HUES48 (cell line): ENCODE results near the gene HEXIM1.

ENCODE experiments used
- H3K27ac ChIP-seq: one replicate; pipeline ENCODE4 v1.7.0; 2013; ENCODE audit warnings: low read depth, low read length, inconsistent platforms
- H3K27me3 ChIP-seq: 2 replicates; pipeline ENCODE4 v1.6.1; 2013; ENCODE audit warnings: mild to moderate bottlenecking, low read length; ENCODE audit not compliant: control insufficient read depth, insufficient read depth
- H3K36me3 ChIP-seq: 2 replicates; pipeline ENCODE4 v1.6.1; 2013; ENCODE audit warnings: low read length; ENCODE audit not compliant: control insufficient read depth, insufficient read depth
- H3K4me1 ChIP-seq: 2 replicates; pipeline ENCODE4 v1.6.1; 2013; ENCODE audit warnings: mild to moderate bottlenecking, low read length; ENCODE audit not compliant: control insufficient read depth, insufficient read depth
- H3K4me3 ChIP-seq: 2 replicates; pipeline ENCODE4 v1.5.1; 2013; ENCODE audit warnings: mild to moderate bottlenecking, low read depth, low read length
- H3K9ac ChIP-seq: 2 replicates; pipeline ENCODE4 v1.6.1; 2013; ENCODE audit warnings: mild to moderate bottlenecking, low read depth, low read length, moderate library complexity
- H3K9me3 ChIP-seq: 2 replicates; pipeline ENCODE4 v1.6.1; 2013; ENCODE audit warnings: low read length; ENCODE audit not compliant: control insufficient read depth, insufficient read depth

Gene HEXIM1

GRCh38 chr17:45114117-45114932 is 34.0 kb upstream of the HEXIM1 start:
- no peaks in the 10 kb centered on the region for H3K27me3 ChIP-seq
- peaks cover under 1% of the 10 kb centered on the region; the same call in 1 of the 2 replicates for H3K36me3 ChIP-seq
- no peaks in the 10 kb centered on the region for H3K4me1 ChIP-seq
- H3K27ac ChIP-seq = no peak overlapping the region
- H3K9me3 ChIP-seq = no peaks in the 10 kb centered on the region
- no peak overlapping the region for H3K9ac ChIP-seq
- H3K4me3 ChIP-seq = no peak overlapping the region

- Histone ChIP-seq H3K27me3 (no peaks in the 10 kb centered on the region), H3K27ac (no peak overlapping the region), H3K9ac (no peak overlapping the region), H3K4me1 (no peaks in the 10 kb centered on the region), H3K4me3 (no peak overlapping the region), H3K9me3 (no peaks in the 10 kb centered on the region), H3K36me3 (no peaks in the 10 kb centered on the region)
These were observed 33.2 kb upstream of the HEXIM1 start for GRCh38 chr17:45115015-45115625.

GRCh38 chr17:45115871-45116270 is 32.4 kb upstream of the HEXIM1 start:
- no peaks in the 10 kb centered on the region for H3K4me1 ChIP-seq
- H3K36me3 ChIP-seq = no peaks in the 10 kb centered on the region
- H3K27me3 ChIP-seq = no peaks in the 10 kb centered on the region
- H3K27ac ChIP-seq = no peak overlapping the region
- no peak overlapping the region for H3K9ac ChIP-seq
- H3K4me3 ChIP-seq = no peak overlapping the region
- no peaks in the 10 kb centered on the region for H3K9me3 ChIP-seq

- Histone ChIP-seq H3K4me3 (no peak overlapping the region), H3K27ac (no peak overlapping the region), H3K27me3 (no peaks in the 10 kb centered on the region), H3K4me1 (no peaks in the 10 kb centered on the region), H3K36me3 (no peaks in the 10 kb centered on the region), H3K9me3 (no peaks in the 10 kb centered on the region), H3K9ac (no peak overlapping the region)
These were observed 31.8 kb upstream of the HEXIM1 start for GRCh38 chr17:45116434-45117016.

GRCh38 chr17:45117334-45117733 is 30.9 kb upstream of the HEXIM1 start:
- H3K9me3 ChIP-seq = no peaks in the 10 kb centered on the region
- H3K9ac ChIP-seq = no peak overlapping the region
- H3K27me3 ChIP-seq = no peaks in the 10 kb centered on the region
- H3K27ac ChIP-seq = no peak overlapping the region
- H3K4me1 ChIP-seq = no peaks in the 10 kb centered on the region
- H3K4me3 ChIP-seq = no peak overlapping the region
- no peaks in the 10 kb centered on the region for H3K36me3 ChIP-seq

- no peak overlapping the region for H3K27ac ChIP-seq
- no peaks in the 10 kb centered on the region for H3K27me3 ChIP-seq
- no peak overlapping the region for H3K4me3 ChIP-seq
- H3K36me3 ChIP-seq = no peaks in the 10 kb centered on the region
- no peaks in the 10 kb centered on the region for H3K9me3 ChIP-seq
- H3K9ac ChIP-seq = no peak overlapping the region
- H3K4me1 ChIP-seq = no peaks in the 10 kb centered on the region
These were observed 30.2 kb upstream of the HEXIM1 start for GRCh38 chr17:45117848-45118646.

GRCh38 chr17:45118691-45119090 is 29.6 kb upstream of the HEXIM1 start:
- Histone ChIP-seq H3K9ac (no peak overlapping the region), H3K36me3 (no peaks in the 10 kb centered on the region), H3K4me1 (no peaks in the 10 kb centered on the region), H3K27me3 (no peaks in the 10 kb centered on the region), H3K27ac (no peak overlapping the region), H3K9me3 (no peaks in the 10 kb centered on the region), H3K4me3 (no peak overlapping the region)

- Histone ChIP-seq H3K9me3 (no peaks in the 10 kb centered on the region), H3K27me3 (no peaks in the 10 kb centered on the region), H3K36me3 (no peaks in the 10 kb centered on the region), H3K4me1 (no peaks in the 10 kb centered on the region), H3K9ac (no peak overlapping the region), H3K4me3 (no peak overlapping the region), H3K27ac (no peak overlapping the region)
These were observed 28.3 kb upstream of the HEXIM1 start for GRCh38 chr17:45119964-45120363.

- Histone ChIP-seq H3K4me1 (no peaks in the 10 kb centered on the region), H3K9me3 (no peaks in the 10 kb centered on the region), H3K36me3 (no peaks in the 10 kb centered on the region), H3K4me3 (no peak overlapping the region), H3K27me3 (no peaks in the 10 kb centered on the region), H3K9ac (no peak overlapping the region), H3K27ac (no peak overlapping the region)
These were observed 27.7 kb upstream of the HEXIM1 start for GRCh38 chr17:45120558-45120957.

- Histone ChIP-seq H3K4me1 (no peaks in the 10 kb centered on the region), H3K9ac (no peak overlapping the region), H3K27me3 (no peaks in the 10 kb centered on the region), H3K36me3 (no peaks in the 10 kb centered on the region), H3K4me3 (no peak overlapping the region), H3K9me3 (no peaks in the 10 kb centered on the region), H3K27ac (no peak overlapping the region)
These were observed 27.2 kb upstream of the HEXIM1 start for GRCh38 chr17:45121055-45121454.
